Aorta (tissue), 4 donors: ENCODE measurements around the gene EDC3. TPM values are rescaled to one million over a fixed set of nuclear protein-coding genes. Genes with fewer than 3 reads are reported as not detected.

Source experiments
- polyA plus RNA-seq, 2 donors: library from polyadenylated mRNA; stranded (reverse); fragments of 200-250 nt; gene quantifications; one replicate each; pipeline ENCODE4 v1.2.3, GENCODE V29; 2013
- total RNA-seq, 2 donors: library from RNA; stranded (reverse); fragmentation: NEBNext Ultra II Directional; extraction: Animal tissue kit (Norgen Biotek cat#: 25700); gene quantifications; one replicate each; pipeline ENCODE4 v1.2.1, GENCODE V29; 2021
- donor health status: healthy with polysubstance abuse.
- donor health status: Bipolar disorder and iron deficiency.
- donor health status: DM: no; HTN: no; CAD: no.
- donor health status: DM: yes; HTN: yes; CAD: no.

Gene EDC3
- total and polyA plus RNA-seq, 4 donors: 13.4 to 30.8 (median 24.2) TPM

Other genes starting within 250 kb of the EDC3 start
- gene UBL7, start 234.9 kb downstream of the EDC3 start, total RNA-seq: 10 to 100 TPM; 25.1 to 27.0 TPM
- 10 to 100 TPM; 28.9 to 45.3 TPM for gene UBL7, start 234.9 kb downstream of the EDC3 start, polyA plus RNA-seq
- gene ARID3B, start 154.8 kb downstream of the EDC3 start, total RNA-seq: 10 to 100 TPM; 10.9 to 11.7 TPM
- gene ARID3B, start 154.8 kb downstream of the EDC3 start, polyA plus RNA-seq: 1 to 10 TPM; 1.8 to 4.8 TPM
- gene CLK3, start 80.2 kb downstream of the EDC3 start, total RNA-seq: 10 to 100 TPM; 63.7 to 73.2 TPM
- 10 to 100 TPM; 37.3 to 94.0 TPM for gene CLK3, start 80.2 kb downstream of the EDC3 start, polyA plus RNA-seq
- gene CYP1A1, start 29.5 kb upstream of the EDC3 start, total RNA-seq: 1 to 10 TPM in 1 of 2 donors, not detected in 1; 2.3 TPM
- gene CYP1A1, start 29.5 kb upstream of the EDC3 start, polyA plus RNA-seq: 1 to 10 TPM; 1.0 to 6.4 TPM
- gene CYP1A2, start 52.8 kb upstream of the EDC3 start, total RNA-seq: not detected
- gene CYP1A2, start 52.8 kb upstream of the EDC3 start, polyA plus RNA-seq: not detected
- gene CSK, start 86.1 kb upstream of the EDC3 start, total RNA-seq: 10 to 100 TPM; 34.9 to 55.2 TPM
- 10 to 100 TPM; 21.8 to 29.8 TPM for gene CSK, start 86.1 kb upstream of the EDC3 start, polyA plus RNA-seq
- under 1 TPM in 1 of 2 donors, not detected in 1; 0.30 TPM for gene LMAN1L, start 116.8 kb upstream of the EDC3 start, total RNA-seq
- gene LMAN1L, start 116.8 kb upstream of the EDC3 start, polyA plus RNA-seq: under 1 TPM in 1 of 2 donors, not detected in 1; 0.15 TPM
- not detected for gene CPLX3, start 130.6 kb upstream of the EDC3 start, total RNA-seq
- gene CPLX3, start 130.6 kb upstream of the EDC3 start, polyA plus RNA-seq: under 1 TPM; 0.05 to 0.13 TPM
- 10 to 100 TPM; 19.3 to 31.6 TPM for gene ULK3, start 147.1 kb upstream of the EDC3 start, total RNA-seq
- 10 to 100 TPM; 17.7 to 43.6 TPM for gene ULK3, start 147.1 kb upstream of the EDC3 start, polyA plus RNA-seq
- 10 to 100 TPM; 62.2 to 65.0 TPM for gene SCAMP2, start 177.3 kb upstream of the EDC3 start, total RNA-seq
- 10 to 100 TPM; 21.8 to 30.4 TPM for gene SCAMP2, start 177.3 kb upstream of the EDC3 start, polyA plus RNA-seq
- gene MPI, start 194.0 kb upstream of the EDC3 start, total RNA-seq: 10 to 100 TPM; 24.4 to 31.1 TPM
- 10 to 100 TPM; 21.3 to 28.0 TPM for gene MPI, start 194.0 kb upstream of the EDC3 start, polyA plus RNA-seq
- 10 to 100 TPM; 64.7 to 88.4 TPM for gene FAM219B, start 210.8 kb upstream of the EDC3 start, total RNA-seq
- 10 to 100 TPM; 29.6 to 61.2 TPM for gene FAM219B, start 210.8 kb upstream of the EDC3 start, polyA plus RNA-seq
- 10 to 100 TPM; 72.6 to 79.6 TPM for gene COX5A, start 242.0 kb upstream of the EDC3 start, total RNA-seq
- gene COX5A, start 242.0 kb upstream of the EDC3 start, polyA plus RNA-seq: 100 to 1,000 TPM; 128 to 222 TPM